Astrocyte of the spinal cord (primary cell): ENCODE data around the gene TCEA2.

Experiments used
- DNase-seq: peaks from one replicate; pipeline ENCODE4 v3.0.0; 2011; ENCODE audit warnings: low read depth, low spot score
- H3K4me3 ChIP-seq: 2 replicates; pipeline ENCODE4 v1.5.1; 2011; ENCODE audit warnings: low read depth, mild to moderate bottlenecking, low read length, moderate library complexity
- CTCF ChIP-seq: IDR thresholded peaks from 2 replicates; pipeline ENCODE4 v1.5.1; 2012; ENCODE audit warnings: low read depth, mild to moderate bottlenecking, low read length, inconsistent platforms
- in situ Hi-C: cut with HindIII; loops from 2 replicates; pipeline ENCODE4 v1.10.0; 2017; ENCODE audit warnings: low sequenced_read_pairs

Gene TCEA2

GRCh38 chr20:64111841-64112641, 49.0 kb downstream of the TCEA2 start:
- DNase-seq = no peak
- in situ Hi-C loops = no loop called here
- H3K4me3 ChIP-seq = no peak overlapping the region
- TF ChIP-seq CTCF = no peak

- TF ChIP-seq CTCF = no peak
- H3K4me3 ChIP-seq = no peak overlapping the region
- DNase-seq = no peak
- in situ Hi-C loops = no loop called here
Measured at GRCh38 chr20:64112691-64113443, 49.9 kb downstream of the TCEA2 start.

DNA sequence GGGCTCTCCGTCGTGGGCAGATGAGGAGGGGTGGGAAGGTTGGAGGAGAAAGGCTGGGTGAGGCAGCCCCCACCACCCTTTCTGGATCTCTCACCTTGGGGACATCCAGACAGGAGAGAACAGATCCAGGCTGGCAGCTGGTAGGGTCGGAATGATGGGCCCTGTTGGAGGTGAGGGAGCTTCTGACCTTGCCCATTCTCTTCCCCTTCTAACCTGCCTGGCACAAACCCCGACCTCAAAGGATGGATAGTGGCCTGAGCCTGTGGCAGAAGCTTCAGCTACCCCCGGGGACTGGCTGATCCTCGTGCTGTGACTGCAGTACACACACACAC, 50.4 kb downstream of the TCEA2 start:
- in situ Hi-C loops = no loop called here
- no peak overlapping the region for H3K4me3 ChIP-seq
- DNase-seq = no peak
- no peak for TF ChIP-seq CTCF

DNA sequence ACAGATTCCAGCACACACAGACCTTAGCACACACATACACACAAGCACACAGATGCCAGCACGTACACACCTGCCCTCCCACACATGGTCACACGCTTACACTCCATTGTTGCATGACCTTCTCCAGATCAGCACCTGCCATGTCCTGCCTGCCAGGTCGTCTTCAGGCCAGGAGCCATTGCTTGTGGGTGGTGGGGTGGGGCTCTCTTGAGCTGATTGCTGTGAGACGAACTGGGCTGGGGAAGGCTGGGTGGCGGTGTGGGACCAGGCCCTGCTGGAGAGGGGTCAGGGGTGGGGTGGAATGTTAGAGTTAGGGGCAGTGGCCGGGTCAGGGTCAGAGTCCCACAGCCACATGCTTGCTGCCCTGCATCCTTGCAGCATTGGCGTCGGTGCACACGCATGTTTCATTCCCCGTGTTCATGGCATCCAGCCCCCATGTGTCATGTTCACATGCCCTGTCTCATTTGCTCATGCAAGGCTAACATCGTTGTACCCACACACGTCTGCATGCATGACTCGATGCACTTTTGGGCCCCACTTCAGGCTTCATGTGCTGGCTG, 50.9 kb downstream of the TCEA2 start:
- H3K4me3 ChIP-seq = no peak overlapping the region
- DNase-seq = no peak

DNA sequence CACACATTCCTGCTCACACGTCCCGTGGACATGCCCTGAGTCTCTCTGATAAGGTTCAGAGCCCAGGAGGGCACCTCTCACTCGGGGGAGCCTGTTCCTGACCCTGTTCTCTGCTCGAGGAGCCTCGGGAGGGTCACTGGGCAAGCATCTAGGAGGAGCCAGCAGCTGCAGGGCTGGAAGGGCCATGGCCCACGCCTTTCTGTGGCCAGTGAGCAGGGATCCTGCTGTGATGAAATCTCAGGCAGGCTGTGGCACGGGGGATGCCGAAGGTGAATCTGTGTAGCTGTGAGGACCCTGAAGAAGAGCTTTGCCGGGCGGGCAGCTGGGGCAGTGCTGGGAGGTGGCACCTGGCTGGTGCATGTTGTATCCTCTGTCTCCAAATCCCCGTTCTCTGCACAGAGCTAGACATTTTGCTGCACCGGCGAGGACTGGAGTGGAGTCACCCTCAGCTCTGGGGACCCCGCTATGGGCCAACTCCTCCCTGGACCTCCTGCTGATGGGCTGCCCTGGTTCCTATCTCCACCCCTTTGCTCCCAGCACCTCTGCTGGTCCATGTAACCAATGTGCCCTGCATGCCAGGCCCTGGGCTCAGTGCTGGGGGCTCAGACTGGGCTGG, 51.5 kb downstream of the TCEA2 start:
- TF ChIP-seq CTCF = no peak
- H3K4me3 ChIP-seq = no peak overlapping the region
- DNase-seq = no peak
- in situ Hi-C loops = no loop called here

More for the DNA sequence above, 50.9 kb downstream of the TCEA2 start:
- no peak for TF ChIP-seq CTCF
- in situ Hi-C loops = no loop called here

DNA sequence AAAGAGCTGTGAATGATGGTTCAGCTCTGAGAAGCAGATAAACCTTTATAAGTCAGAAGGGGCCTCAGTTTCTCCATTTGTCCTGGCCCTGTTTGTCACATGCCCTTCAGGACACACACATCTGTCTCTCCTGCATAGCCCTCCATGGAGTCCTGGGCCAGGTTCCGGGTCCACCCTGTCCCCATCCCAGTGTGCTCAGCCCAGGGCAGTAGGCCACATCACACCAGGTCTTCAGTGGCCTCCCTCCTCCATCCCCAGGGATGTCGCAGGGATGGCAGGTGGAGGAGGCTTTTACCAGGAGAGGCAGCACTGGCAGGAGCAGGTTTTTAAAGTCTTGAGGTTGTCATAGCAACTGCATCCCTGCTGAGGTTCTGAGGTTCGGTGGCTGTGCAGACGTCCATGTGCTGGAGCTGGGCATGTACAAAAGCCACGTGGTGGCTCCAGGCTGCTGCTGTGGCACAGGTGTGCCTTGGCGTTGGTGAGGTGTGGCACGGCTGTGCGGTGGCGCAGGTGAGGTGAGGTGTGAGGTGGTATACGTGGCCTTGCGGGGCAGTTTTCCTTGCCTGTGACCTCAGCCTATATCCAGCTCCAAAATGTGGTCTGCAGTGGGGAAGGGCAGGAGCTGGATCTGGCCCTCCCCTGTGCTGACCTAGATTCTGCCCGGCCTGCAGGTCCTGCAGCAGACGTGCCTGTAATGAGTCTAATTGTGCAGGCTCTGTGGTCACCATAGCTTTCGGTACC, 52.3 kb downstream of the TCEA2 start:
- H3K4me3 ChIP-seq = no peak overlapping the region
- TF ChIP-seq CTCF = no peak
- no peak for DNase-seq
- in situ Hi-C loops = no loop called here
